Measurements from ENCODE around the gene ALDH2.
"Not testable (repeated sequence)": the region's sequence is repeated elsewhere in the genome, so short reads cannot be mapped to it uniquely, and the experiment has no call there.

ALDH2 gene

DNA sequence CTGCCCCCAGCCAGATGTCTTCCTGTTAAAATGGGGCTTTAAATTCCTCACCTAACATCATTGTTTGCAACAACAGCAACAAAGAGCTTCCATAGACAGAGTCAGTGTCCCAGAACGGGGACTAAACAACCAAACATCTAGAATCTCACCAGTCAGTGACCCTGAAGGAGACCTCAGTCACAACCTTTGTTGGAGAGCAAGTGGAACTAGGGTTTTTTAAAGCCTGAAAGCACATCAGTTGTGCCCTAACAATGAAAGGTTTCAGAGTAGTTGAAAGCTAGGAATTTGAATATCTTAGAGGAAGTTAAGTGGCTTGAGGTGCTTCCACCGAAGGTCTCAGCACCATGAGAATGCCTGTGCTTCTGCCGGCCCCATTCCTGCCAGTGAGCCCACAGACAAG lies 5.0 kb upstream of the ALDH2 start:
- no peaks in the 10 kb centered on the region for H3K9me3 ChIP-seq
- TF ChIP-seq, protein P1, sequence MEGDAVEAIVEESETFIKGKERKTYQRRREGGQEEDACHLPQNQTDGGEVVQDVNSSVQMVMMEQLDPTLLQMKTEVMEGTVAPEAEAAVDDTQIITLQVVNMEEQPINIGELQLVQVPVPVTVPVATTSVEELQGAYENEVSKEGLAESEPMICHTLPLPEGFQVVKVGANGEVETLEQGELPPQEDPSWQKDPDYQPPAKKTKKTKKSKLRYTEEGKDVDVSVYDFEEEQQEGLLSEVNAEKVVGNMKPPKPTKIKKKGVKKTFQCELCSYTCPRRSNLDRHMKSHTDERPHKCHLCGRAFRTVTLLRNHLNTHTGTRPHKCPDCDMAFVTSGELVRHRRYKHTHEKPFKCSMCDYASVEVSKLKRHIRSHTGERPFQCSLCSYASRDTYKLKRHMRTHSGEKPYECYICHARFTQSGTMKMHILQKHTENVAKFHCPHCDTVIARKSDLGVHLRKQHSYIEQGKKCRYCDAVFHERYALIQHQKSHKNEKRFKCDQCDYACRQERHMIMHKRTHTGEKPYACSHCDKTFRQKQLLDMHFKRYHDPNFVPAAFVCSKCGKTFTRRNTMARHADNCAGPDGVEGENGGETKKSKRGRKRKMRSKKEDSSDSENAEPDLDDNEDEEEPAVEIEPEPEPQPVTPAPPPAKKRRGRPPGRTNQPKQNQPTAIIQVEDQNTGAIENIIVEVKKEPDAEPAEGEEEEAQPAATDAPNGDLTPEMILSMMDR (IDR thresholded peaks at IDR 0.05; ENCODE audit: low read depth, low read length) = no peak
- H3K36me3 ChIP-seq = no peaks in the 10 kb centered on the region
- no peaks in the 10 kb centered on the region for H3K4me1 ChIP-seq
- H3K27me3 ChIP-seq = no peaks in the 10 kb centered on the region
- no peak overlapping the region for H3K4me3 ChIP-seq (ENCODE audit: low read depth, low read length)
- DNase-seq = no peak

DNA sequence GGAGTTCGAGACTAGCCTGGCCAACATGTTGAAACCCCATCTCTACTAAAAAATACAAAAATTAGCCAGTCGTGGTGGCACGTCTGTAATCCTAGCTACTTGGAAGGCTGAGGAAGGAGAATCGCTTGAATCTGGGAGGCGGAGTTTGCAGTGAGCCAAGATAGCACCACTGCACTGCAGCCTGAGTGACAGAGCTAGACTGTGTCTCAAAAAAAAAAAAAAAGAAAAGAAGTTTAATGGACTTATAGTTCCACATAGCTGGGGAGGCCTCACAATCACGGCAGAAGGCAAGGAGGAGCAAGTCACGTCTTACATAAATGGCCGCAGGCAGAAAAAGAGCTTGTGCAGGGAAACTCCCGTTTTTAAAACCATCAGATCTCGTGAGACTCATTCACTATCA lies 3.2 kb upstream of the ALDH2 start:
- not testable (repeated sequence) for H3K36me3 ChIP-seq; DNase-seq; H3K27me3 ChIP-seq; H3K4me3 ChIP-seq (ENCODE audit: low read depth, low read length); H3K9me3 ChIP-seq; H3K4me1 ChIP-seq

DNA sequence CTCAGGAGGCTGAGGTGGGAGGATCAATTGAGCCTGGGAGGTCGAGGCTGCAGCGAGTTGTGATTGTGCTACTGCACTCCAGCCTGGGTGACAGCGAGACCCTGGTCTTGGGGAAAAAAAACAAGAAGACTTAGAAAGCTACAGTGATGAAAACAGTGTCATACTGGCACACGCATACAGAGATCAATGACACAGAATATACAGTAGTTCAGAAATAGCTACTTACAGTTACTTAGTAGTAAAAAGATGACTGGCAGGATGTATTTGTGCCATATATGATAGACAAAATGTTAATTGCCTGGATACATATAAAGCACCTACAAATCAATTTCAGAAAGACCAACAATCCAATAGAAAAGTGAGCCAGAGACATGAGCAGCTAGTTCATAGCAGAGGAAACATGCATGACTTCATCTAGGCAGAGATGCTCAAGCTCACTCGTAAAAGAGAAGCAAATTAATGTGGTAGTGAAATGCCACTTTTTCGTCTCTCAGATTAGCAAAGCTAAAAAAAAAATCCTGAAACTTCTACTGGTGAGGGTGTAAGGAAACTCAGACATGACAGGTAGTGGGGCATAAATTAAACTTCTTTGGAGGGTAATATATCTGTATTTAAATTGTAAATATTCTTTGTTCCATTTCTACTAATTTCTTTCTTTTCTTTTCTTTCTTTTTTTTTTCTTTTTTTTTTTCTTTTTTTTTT lies 2.5 kb upstream of the ALDH2 start:
- Histone ChIP-seq H3K4me3 (ENCODE audit: low read depth, low read length) (no peak overlapping the region), H3K9me3 (no peaks in the 10 kb centered on the region), H3K4me1 (peaks cover 3% of the 10 kb centered on the region; the same call in 1 of the 2 replicates), H3K27me3 (no peaks in the 10 kb centered on the region), H3K36me3 (no peaks in the 10 kb centered on the region)
- no peak for DNase-seq
- TF ChIP-seq, protein P1 (IDR thresholded peaks at IDR 0.05; ENCODE audit: low read depth, low read length) = no peak

DNA sequence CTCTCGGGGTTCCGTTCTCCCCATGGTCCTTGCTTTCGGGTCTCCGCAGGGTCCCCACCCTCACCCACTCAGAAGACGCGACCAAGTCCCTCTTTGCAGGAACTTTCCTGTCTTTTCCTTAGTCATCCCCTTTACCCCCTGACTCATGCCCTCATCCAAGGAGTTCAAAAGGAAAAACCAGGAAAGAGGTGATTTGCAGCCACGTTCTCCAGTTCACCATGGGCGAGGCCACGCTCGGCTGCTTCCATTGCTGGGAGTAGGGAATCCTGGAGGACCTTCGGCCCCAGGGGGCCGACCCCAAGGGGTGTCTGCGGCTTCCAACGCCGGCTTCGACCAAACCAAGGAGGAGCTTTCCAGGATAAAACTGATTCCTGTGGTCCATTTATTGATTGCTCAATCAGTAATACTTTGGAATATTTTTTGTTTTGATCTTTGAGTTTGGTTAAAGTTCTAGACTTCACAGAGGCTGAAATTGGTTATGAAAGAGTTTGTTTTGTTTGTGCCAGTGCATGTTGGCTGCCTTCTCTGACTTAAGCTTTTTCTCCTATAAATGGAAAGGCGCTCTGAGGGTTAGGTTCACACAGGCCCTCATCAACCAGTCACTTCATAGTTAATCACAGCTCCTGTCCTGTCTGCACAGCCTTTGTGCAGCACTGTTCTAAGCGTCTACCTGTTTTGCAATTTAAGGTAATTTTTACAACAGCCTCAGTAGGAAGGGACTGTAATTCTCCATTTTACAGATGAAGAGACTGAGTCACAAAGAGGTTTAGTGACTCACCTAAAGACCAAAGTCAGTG lies 827 bp downstream of the ALDH2 start:
- no peaks in the 10 kb centered on the region for H3K36me3 ChIP-seq
- TF ChIP-seq, protein P1 (IDR thresholded peaks at IDR 0.05; ENCODE audit: low read depth, low read length) = no peak
- no peaks in the 10 kb centered on the region for H3K9me3 ChIP-seq
- H3K4me1 ChIP-seq = peaks cover 3% of the 10 kb centered on the region; the same call in 1 of the 2 replicates
- peak overlapping the region; percentile 89 for H3K4me3 ChIP-seq (ENCODE audit: low read depth, low read length)
- H3K27me3 ChIP-seq = no peaks in the 10 kb centered on the region
- DNase-seq = peak; percentile 37

DNA sequence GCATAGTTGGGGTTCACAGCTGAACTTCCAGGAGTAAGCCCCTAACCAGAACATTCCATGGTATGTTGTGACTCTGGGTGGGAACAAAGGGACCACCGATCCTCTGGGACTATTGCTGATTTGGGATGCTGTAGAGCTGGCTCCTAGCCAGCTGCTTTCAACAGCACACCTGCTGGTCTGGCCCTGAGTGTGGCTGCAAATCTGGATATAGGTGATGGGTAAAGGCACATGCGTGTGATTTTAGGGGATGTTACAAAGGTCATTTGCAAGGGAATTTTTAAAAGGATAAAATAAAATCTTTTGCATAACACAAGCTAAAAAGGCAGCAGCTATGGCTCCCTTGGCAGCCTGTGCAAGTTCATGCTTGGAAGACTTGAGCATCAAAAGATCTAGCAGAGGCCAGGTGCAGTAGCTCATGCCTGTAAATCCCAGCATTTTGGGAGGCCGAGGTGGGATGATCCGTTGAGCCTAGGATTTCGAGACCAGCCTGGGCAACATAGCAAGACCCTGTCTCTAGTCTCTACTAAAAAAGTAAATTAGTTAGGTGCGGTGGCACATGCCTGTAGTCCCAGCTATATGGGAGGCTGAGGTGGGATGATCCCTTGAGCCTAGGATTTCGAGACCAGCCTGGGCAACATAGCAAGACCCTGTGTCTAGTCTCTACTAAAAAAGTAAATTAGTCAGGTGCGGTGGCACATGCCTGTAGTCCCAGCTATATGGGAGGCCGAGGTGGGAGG lies 1.6 kb downstream of the ALDH2 start:
- DNase-seq = no peak
- Histone ChIP-seq H3K4me1 (peaks cover 3% of the 10 kb centered on the region; the same call in 1 of the 2 replicates), H3K27me3 (no peaks in the 10 kb centered on the region), H3K36me3 (no peaks in the 10 kb centered on the region), H3K9me3 (no peaks in the 10 kb centered on the region), H3K4me3 (ENCODE audit: low read depth, low read length) (peak overlapping the region; percentile 89)
- TF ChIP-seq, protein P1 (IDR thresholded peaks at IDR 0.05; ENCODE audit: low read depth, low read length) = no peak

DNA sequence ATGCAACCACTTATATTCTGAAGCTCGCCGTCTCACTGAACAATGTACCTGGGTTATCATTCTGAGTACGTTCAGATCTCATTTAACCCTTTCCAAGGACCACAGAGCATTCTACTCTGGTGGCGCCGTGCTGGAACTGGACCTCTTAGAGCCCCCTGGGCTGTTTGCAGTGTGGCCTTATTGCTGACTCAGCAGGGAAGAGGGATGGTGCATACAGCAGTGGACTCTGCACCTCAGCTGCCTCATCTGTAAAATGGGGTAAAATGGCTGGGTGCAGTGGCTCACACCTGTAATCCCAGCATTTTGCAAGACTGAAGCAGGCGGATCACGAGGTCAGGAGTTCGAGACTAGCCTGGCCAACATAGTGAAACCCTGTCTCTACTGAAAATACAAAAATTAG lies 2.9 kb downstream of the ALDH2 start:
- no peak for DNase-seq
- Histone ChIP-seq H3K36me3 (no peaks in the 10 kb centered on the region), H3K4me3 (ENCODE audit: low read depth, low read length) (no peak overlapping the region), H3K27me3 (no peaks in the 10 kb centered on the region), H3K9me3 (no peaks in the 10 kb centered on the region), H3K4me1 (peaks cover 9% of the 10 kb centered on the region)
- TF ChIP-seq, protein P1 (IDR thresholded peaks at IDR 0.05; ENCODE audit: low read depth, low read length) = no peak

Measured in BE2C (cell line).